ENCODE measurements around the gene LGALS1. TPM values are rescaled to one million over a fixed set of nuclear protein-coding genes. Genes with fewer than 3 reads are reported as not detected.

Gene LGALS1
- 1,000 to 10,000 TPM; 1,410 to 2,076 TPM for total RNA-seq

- Mint-ChIP-seq H3K4me1 (peaks cover 13% of the 10 kb centered on the region), H3K27me3 (no peaks in the 10 kb centered on the region), H3K27ac (peak within 1 kb of the TSS; percentile 97), H3K4me3 (peak within 1 kb of the TSS; percentile 93), H3K9me3 (no peaks in the 10 kb centered on the region), H3K36me3 (ENCODE audit: low read depth) (peaks cover 48% of the 10 kb centered on the region)
- ATAC-seq (replicated peaks) = peak; percentile 80
These were observed at the start of gene LGALS1 for GRCh38 chr22:37674951-37675929. LGALS1 (plus strand) TSS chr22:37675636; CDS start chr22:37675703, 67 bp downstream.

- no peak for ATAC-seq (replicated peaks)
- Mint-ChIP-seq H3K27me3 (no peaks in the 10 kb centered on the region), H3K4me3 (peak overlapping the region; percentile 67), H3K27ac (peak overlapping the region; percentile 91), H3K36me3 (ENCODE audit: low read depth) (peaks cover 41% of the 10 kb centered on the region), H3K4me1 (peaks cover 21% of the 10 kb centered on the region), H3K9me3 (no peaks in the 10 kb centered on the region)
These were observed 49.7 kb upstream of the LGALS1 start for GRCh38 chr22:37625737-37626136.

- no peak for ATAC-seq (replicated peaks)
- Mint-ChIP-seq H3K4me1 (peaks cover 21% of the 10 kb centered on the region), H3K27ac (peak overlapping the region; percentile 91), H3K9me3 (no peaks in the 10 kb centered on the region), H3K4me3 (peak overlapping the region; percentile 67), H3K36me3 (ENCODE audit: low read depth) (peaks cover 38% of the 10 kb centered on the region), H3K27me3 (no peaks in the 10 kb centered on the region)
These were observed 49.3 kb upstream of the LGALS1 start for GRCh38 chr22:37626144-37626543.

GRCh38 chr22:37626556-37627075 lies 48.8 kb upstream of the LGALS1 start:
- ATAC-seq (replicated peaks) = no peak
- Mint-ChIP-seq H3K36me3 (ENCODE audit: low read depth) (peaks cover 38% of the 10 kb centered on the region), H3K27me3 (no peaks in the 10 kb centered on the region), H3K9me3 (no peaks in the 10 kb centered on the region), H3K4me3 (peak overlapping the region; percentile 67), H3K4me1 (peaks cover 21% of the 10 kb centered on the region), H3K27ac (peak overlapping the region; percentile 91)

- peaks cover 41% of the 10 kb centered on the region for H3K36me3 Mint-ChIP-seq (ENCODE audit: low read depth)
- peak overlapping the region; percentile 67 for H3K4me3 Mint-ChIP-seq
- H3K9me3 Mint-ChIP-seq = no peaks in the 10 kb centered on the region
- peaks cover 21% of the 10 kb centered on the region for H3K4me1 Mint-ChIP-seq
- H3K27ac Mint-ChIP-seq = peak overlapping the region; percentile 91
- peak; percentile 6 for ATAC-seq (replicated peaks)
- no peaks in the 10 kb centered on the region for H3K27me3 Mint-ChIP-seq
These were observed 48.3 kb upstream of the LGALS1 start for GRCh38 chr22:37627121-37627520.

- Mint-ChIP-seq H3K4me3 (peak overlapping the region; percentile 67), H3K9me3 (no peaks in the 10 kb centered on the region), H3K27ac (peak overlapping the region; percentile 91), H3K36me3 (ENCODE audit: low read depth) (peaks cover 38% of the 10 kb centered on the region), H3K27me3 (no peaks in the 10 kb centered on the region), H3K4me1 (peaks cover 21% of the 10 kb centered on the region)
- ATAC-seq (replicated peaks) = peak; percentile 62
These were observed 47.9 kb upstream of the LGALS1 start for GRCh38 chr22:37627545-37627944.

GRCh38 chr22:37628830-37629229 lies 46.6 kb upstream of the LGALS1 start:
- Mint-ChIP-seq H3K4me1 (peaks cover 24% of the 10 kb centered on the region), H3K27me3 (no peaks in the 10 kb centered on the region), H3K27ac (peak overlapping the region; percentile 91), H3K36me3 (ENCODE audit: low read depth) (peaks cover 36% of the 10 kb centered on the region), H3K4me3 (no peak overlapping the region), H3K9me3 (no peaks in the 10 kb centered on the region)
- no peak for ATAC-seq (replicated peaks)

- no peak overlapping the region for H3K4me3 Mint-ChIP-seq
- peaks cover 28% of the 10 kb centered on the region for H3K36me3 Mint-ChIP-seq (ENCODE audit: low read depth)
- peaks cover 34% of the 10 kb centered on the region for H3K4me1 Mint-ChIP-seq
- H3K27ac Mint-ChIP-seq = no peak overlapping the region
- no peaks in the 10 kb centered on the region for H3K9me3 Mint-ChIP-seq
- no peaks in the 10 kb centered on the region for H3K27me3 Mint-ChIP-seq
- ATAC-seq (replicated peaks) = no peak
These were observed 45.5 kb upstream of the LGALS1 start for GRCh38 chr22:37629928-37630327.

GRCh38 chr22:37630839-37631435 lies 44.5 kb upstream of the LGALS1 start:
- peaks cover 27% of the 10 kb centered on the region for H3K4me1 Mint-ChIP-seq
- H3K9me3 Mint-ChIP-seq = no peaks in the 10 kb centered on the region
- no peaks in the 10 kb centered on the region for H3K27me3 Mint-ChIP-seq
- peak overlapping the region; percentile 73 for H3K27ac Mint-ChIP-seq
- no peak for ATAC-seq (replicated peaks)
- H3K36me3 Mint-ChIP-seq (ENCODE audit: low read depth) = peaks cover 18% of the 10 kb centered on the region
- no peak overlapping the region for H3K4me3 Mint-ChIP-seq

GRCh38 chr22:37631448-37632173 lies 43.8 kb upstream of the LGALS1 start:
- H3K27ac Mint-ChIP-seq = peak overlapping the region; percentile 73
- H3K9me3 Mint-ChIP-seq = no peaks in the 10 kb centered on the region
- peaks cover 17% of the 10 kb centered on the region for H3K36me3 Mint-ChIP-seq (ENCODE audit: low read depth)
- no peaks in the 10 kb centered on the region for H3K27me3 Mint-ChIP-seq
- H3K4me1 Mint-ChIP-seq = peaks cover 29% of the 10 kb centered on the region
- peak overlapping the region; percentile 43 for H3K4me3 Mint-ChIP-seq
- no peak for ATAC-seq (replicated peaks)

- Mint-ChIP-seq H3K4me1 (peaks cover 28% of the 10 kb centered on the region), H3K27ac (peak overlapping the region; percentile 95), H3K36me3 (ENCODE audit: low read depth) (peaks cover 17% of the 10 kb centered on the region), H3K27me3 (no peaks in the 10 kb centered on the region), H3K4me3 (peak overlapping the region; percentile 87), H3K9me3 (no peaks in the 10 kb centered on the region)
- no peak for ATAC-seq (replicated peaks)
These were observed 43.0 kb upstream of the LGALS1 start for GRCh38 chr22:37632174-37633088.

- Mint-ChIP-seq H3K4me1 (peaks cover 28% of the 10 kb centered on the region), H3K36me3 (ENCODE audit: low read depth) (peaks cover 17% of the 10 kb centered on the region), H3K27ac (peak overlapping the region; percentile 95), H3K4me3 (peak overlapping the region; percentile 87), H3K9me3 (no peaks in the 10 kb centered on the region), H3K27me3 (no peaks in the 10 kb centered on the region)
- peak; percentile 58 for ATAC-seq (replicated peaks)
These were observed 42.3 kb upstream of the LGALS1 start for GRCh38 chr22:37633089-37633624.

All from activated T-helper 17 cell treated with anti-CD3 and anti-CD28 coated beads, Interleukin-2, amount 50 U/mL, for 72 hours (primary cell).